HG02884 (cell line): ENCODE data around the gene DGKG.

ENCODE experiments used
- ATAC-seq: cut with Tn5 transposase; IDR thresholded peaks from one replicate; pipeline ENCODE4 v1.9.1; 2021; ENCODE audit warnings: mild to moderate bottlenecking, moderate library complexity; ENCODE audit not compliant: unreplicated experiment

Gene DGKG

DNA sequence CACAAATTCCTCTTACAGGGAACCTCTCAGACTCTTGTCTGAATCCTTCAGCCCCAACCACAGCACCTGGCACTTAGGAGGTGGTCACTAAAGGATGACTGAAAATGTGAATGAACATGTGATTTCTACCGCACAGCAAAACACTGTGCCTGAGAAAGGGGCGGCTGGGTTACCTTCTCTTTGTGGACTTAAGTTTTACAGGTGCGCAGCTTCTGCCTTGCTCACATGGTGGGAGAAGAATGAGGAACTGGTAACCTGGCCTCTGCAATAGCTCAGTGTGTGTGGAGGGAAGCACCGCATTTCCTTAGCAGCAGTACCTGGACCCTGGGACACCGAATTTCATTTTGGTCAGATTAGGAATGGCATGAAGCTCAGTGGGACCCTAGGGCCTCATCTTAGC is 243.3 kb downstream of the DGKG start:
- ATAC-seq = no peak

DNA sequence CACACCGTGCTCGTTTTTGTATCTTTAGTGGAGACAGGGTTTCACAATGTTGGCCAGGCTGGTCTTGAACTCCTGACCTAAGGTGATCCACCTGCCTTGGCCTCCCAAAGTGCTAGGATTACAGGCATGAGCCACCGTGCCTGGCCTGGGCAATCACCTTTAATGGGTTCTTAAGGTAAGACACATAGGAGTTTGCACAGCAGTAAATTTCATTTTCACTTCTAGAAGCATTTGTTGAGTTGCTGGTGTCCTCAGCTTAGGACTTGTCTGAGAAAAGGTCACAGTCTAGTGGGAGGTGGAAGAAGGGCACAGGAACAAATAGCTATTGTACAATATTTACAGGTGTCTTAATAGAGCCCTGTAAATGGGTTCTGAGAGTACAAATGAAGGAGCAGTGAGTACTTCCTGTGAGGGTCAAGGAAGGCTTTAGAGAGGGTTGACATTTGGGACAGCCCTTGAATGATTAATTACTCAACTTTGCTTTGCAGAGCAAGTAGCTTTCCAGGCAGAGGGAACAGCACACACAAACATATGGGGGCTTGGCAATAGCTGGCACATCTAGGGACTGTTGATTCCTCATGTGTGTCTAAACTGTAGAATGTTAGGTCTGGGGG is 244.4 kb downstream of the DGKG start:
- no peak for ATAC-seq

DNA sequence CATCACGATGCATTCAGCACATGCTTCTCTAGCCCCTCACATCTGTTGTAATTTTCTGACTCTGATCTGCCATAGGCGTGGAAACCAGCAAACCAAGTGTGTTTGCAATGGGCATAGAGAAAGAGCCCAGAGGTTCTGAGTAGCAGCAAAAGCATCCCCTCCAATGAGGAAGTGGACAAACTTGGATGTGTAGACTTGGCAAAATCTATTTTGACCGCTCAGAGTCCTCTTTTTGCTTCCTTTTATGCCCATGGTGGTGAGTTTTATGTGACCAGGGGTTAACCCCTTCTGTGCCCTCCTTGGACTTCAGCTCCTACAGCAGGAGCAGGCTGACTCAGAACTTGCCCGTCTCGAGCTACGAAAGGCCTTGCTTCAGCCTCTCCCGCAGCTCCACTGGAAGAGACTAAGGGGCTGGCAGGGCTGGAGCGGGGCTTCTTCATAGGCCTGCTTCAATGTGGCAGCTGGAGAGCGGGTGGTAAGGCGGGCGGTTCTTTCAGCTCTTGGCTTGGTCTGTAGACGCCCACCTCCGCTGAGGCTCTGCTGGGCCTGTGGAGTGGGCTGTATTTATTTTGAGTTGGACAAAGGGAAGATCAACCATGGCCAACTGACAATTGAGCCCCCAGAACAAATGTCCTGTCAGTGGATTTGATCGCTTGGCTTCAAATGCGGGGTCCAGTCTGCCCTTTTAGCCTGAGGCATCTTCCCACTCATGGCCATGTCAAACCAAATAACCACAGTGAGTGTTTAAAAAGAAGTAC is 246.6 kb downstream of the DGKG start:
- no peak for ATAC-seq

DNA sequence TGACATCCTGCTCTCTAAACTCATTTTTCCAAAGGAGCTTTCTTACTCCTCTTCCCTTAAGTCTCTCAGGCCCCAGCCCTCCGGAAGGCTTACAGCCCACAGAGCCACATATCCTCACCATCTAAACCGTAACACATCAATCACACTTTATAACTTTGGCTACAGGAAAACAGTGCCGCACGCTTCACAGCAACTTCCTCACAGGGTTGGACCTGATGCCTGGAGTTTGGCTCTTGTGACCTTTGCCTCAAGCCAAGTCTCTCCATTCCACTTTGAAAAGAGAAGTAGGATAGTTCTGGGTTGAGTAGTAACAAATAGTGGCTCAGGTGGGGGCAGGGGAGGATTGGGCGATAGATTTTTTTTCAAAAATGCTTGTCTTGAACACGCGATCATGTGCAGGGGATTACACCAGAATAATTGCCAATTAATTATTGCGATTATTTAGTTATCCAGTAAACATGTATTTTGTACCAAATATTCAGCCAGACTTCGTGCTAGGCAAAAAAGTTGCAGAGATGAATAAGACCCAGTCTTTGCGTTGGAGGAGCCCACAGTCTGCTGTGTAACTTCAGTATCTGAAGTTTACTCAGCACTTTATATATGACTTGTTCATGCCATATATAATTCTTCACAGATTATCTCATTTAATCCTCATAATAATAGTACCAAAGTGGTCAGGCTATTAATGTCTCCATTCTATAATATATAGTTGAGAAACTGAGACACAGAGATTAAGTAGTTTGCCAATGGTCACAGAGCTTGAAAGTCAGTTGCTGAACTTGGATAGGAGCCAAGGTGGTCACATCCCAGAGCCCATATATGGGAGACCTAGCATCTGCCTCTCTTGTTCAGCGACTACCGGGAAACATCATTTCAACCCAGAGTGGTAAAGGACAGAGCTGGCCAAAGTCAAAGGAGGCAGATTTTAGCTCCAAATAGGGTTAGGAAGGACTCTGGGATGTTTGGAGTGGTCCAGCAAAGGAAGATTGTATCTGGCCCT is 250.8 kb downstream of the DGKG start:
- no peak for ATAC-seq

DNA sequence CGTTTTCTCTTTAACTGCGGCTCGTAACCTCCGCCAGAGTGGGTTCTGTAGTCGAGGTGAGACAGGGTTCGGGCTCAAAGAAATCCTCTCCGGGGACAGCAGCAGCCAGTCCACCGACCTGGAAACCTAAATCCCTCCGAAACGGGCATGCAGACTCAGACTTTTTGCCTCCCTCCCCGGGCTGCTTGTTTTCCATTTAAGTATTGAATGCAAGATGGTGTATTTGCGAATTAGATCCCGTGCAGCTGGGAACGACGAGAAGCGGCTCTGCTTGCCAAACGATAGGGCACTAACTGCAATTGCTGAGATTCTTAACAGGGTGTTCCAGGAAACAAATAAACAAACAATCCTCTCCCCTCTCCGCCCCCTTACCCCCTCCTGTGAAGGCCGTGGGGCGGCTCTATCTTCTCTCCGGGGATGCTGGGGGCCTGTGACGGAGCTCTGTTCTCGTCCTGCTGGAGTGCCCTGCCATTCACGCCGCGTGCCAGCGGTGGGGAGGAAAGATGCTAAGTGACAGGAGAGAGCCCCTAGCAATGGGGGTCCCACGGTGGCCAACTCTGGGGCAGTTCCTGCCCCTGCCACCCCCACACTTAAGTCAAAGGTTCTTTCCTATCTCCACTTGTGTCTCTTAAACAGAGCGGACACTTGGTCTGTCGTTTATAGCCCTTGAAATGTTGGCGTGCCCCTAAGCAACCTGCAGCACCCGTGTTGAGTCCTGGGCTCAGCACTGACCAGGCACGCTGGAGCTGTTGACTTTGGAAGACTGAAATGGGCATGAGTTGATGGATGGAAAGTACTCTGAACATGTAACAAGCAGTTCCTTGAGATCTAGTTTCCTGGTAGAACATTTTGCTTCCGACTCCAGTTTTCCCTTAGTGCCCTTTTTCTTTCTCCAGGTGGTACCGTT is 251.9 kb downstream of the DGKG start:
- ATAC-seq = no peak

DNA sequence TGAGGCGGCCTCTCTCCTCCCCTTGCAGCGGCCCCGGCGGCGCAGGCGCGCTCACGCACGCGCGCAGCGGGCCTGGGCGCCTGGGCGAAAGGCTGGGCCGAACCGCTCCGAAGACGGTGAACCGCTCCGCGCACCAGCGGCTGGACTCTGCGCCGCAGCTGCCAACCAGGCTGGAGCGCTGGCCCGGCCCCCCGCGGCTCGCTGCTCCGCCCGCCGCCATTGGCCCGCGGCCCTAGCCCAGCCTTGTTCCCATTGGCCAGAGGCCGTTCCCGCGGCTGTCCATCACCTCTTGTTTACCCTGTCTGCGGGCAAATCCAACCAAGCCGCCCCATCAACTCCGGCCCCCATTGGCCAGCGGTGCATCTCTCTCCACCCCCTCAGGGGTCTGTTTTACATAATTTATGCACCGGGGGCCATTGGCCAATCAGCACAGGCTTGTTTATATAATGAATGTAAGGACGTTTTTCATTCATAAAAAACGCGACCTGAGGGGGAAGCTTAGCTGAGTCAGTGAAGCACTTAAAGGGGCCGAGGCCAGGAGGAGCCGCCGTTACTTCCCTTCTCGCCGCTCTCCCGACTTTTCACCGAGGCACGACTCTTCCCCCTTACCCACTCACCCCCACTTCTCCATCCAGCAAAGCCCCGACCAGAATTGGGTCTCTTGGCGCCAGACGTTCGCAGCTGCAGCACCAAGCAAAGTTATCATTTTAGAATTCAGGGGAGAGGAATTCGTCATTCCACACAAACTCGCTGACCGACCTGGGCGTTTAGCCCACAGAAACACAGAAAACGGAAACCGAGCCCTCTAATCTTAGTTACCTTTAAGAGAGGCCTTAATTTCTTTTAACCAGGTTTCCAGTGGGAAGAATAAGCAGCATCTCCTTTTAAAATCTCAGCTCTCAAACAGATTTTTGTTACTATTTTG is 252.8 kb downstream of the DGKG start, which contains the start of gene ETV5:
ETV5 (minus strand) TSS at position 149 of the 925 bp plus-strand sequence. CDS start 3,221 bp downstream, outside the sequence.
- ATAC-seq = peak; percentile 90

DNA sequence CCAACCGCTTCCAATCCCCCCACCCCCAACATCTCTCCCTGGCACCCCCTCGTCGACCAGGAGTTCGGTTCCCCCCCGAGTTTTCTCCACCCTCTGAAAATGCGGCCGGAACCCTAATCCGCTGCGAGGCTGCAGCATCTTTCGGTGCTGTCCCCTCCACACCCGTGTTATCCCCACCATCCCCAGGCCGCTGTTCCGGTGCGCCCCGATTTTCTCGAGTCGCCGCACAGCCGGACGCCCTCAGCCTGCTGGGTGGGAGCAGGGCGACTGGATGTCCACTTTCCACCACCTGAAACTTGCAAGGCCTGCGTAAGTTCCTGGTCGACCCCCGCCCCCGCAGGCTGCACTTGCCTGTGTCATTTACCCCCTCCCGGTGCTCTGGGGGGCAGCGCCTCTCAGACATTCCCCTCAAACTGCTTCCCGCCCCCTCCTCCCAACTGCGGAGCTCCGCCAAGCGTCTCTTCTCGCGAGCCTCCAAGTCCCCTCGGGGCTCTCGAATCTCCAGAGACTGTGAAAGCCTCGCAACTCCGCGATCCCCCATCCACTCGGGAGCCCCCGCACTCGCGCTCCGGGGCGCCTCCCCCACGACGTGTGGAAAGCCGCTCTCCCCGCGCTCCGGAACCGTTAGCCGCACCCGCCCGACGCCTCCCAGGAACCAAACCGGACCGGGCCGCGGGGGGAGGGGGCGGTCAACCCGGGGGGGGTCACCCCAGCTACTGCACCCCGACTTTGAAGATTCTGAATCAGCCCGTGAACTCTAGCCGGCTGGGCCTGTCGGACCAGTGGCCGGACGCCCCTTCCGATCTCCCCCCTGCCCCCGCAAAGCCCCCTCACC is 253.7 kb downstream of the DGKG start:
- ATAC-seq = no peak

DNA sequence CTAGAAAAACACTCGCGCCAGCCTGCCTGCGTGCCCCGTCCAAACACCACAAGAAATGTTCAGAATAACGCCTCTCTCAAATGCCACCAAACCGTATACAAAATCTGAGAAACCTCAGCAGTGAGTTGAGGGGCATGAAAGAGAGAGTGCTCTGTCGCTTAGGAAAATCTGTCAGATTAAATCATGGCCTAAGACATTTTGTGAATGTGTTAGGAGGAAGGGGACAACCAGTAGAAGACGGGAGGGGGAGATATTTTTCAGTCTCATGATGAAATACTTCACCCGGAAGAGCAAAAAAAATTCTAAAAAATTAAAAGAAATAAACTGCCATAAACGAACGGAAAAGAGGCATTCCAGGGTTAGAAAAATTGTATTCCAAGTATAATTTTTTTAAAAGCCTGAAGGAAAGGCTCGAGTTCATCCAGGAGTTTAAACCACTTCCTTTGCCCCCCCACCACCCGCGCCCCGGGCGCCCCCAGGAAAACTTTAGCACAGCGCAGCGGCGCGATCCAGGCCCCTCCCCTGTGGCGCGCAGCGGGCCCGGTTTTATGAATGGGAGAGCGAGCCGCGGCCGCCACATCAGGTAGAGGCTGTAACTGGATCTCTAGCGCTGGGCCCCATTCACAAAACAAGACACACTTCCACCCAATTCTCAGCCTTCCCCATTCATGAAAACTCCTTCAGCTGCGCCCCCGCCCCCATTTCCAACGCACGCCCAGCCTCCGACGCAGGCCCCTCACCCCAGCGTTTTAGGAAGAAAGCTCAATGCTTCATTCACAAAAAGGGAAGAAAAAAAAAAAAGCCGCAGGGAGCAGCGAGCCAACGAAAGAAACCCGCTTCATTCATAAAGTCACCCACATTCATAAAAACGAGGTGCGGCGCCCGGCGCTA is 254.6 kb downstream of the DGKG start:
- no peak for ATAC-seq

DNA sequence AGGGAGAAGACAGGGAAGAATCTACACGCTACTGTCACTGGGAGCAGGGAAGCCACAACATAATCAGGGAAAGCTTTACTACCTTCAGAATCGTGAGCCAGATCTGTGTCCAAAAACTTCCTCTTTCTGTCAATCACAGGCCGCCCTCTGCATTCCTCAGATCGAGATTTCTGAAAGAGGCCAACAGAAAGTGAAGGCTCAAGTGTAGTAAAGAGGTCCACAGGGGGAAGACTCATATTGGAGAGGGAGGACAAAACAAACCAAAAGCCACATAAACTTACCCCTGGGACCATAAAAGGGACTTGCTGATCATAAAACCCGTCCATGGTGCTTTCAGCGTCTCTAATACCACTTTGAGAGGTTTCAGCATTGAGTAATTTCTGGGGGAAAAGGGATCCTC is 256.5 kb downstream of the DGKG start:
- no peak for ATAC-seq

DNA sequence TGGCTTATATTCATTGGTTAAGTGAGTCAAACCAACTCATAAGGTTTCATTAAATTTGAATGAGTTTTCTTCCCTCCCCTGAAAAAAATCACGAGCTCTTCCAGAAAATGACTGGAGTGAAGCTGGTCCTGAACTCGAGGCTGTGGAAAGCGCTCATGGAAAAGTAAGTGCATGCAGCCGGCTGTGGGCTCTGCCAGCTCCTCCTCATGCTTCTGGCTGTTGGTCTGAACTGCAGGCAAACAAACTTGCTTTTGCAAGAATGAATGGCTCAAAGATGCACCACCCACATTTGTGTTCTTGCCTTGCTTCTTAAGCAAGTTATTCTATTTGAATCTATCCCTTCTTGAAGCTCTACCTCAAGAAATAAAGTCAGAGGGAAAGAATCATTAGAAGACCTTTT is 259.3 kb downstream of the DGKG start:
- no peak for ATAC-seq

DNA sequence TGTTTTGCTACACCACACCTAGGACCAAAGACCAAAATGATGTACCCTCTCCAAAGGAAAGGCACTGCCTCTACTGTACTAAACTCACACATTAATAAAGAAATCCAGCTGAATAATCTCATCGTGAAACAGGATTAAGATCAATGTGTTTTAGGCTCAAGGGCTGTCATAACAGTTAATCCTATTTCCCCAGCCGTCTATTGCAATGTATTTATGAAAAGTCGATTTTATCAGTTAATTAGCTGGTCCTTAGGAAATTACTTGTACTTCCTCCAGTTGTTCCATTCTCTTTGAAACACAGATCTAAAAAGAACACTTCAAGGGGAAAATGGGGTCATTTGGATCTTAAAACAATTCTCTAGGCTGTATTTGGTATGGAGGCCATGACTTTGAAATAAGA is 261.6 kb downstream of the DGKG start:
- ATAC-seq = no peak

DNA sequence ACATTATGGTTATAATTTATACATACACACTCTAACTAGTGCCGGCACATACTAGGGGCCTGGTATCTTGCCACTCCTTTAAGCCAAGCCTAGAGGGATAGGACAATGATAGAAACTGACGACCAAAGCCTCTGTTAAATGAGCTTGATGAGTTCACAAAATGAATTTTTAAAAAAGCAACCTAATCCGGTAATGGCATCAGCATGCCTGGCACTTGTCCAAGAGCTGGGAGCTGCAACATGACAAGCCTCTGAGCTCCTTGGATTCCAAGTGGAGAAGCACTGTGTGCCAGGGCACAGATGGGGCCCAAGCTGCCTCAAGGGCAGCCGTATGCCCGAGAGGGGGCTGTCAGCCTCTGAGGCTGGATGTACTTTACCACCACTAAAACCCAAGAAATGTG is 262.9 kb downstream of the DGKG start:
- no peak for ATAC-seq

DNA sequence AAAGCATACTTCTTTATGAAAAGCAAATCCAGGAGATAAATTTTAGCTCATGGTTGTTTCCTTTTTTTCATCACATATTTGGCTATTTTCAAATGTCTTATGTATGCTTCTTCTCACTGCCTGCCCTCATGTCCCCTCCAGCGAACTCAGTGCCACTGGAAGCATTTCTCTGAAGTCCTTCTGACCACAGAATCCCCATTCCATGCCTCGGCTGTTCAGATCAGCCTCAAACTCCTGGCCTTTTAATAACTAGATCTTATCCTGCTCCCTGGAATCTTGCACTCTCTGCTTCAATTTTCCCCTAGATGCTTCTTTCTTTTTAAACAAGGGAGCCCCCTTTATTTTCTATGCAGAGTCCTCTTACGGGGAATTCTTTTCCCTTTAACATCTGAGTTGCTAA is 263.3 kb downstream of the DGKG start:
- no peak for ATAC-seq

DNA sequence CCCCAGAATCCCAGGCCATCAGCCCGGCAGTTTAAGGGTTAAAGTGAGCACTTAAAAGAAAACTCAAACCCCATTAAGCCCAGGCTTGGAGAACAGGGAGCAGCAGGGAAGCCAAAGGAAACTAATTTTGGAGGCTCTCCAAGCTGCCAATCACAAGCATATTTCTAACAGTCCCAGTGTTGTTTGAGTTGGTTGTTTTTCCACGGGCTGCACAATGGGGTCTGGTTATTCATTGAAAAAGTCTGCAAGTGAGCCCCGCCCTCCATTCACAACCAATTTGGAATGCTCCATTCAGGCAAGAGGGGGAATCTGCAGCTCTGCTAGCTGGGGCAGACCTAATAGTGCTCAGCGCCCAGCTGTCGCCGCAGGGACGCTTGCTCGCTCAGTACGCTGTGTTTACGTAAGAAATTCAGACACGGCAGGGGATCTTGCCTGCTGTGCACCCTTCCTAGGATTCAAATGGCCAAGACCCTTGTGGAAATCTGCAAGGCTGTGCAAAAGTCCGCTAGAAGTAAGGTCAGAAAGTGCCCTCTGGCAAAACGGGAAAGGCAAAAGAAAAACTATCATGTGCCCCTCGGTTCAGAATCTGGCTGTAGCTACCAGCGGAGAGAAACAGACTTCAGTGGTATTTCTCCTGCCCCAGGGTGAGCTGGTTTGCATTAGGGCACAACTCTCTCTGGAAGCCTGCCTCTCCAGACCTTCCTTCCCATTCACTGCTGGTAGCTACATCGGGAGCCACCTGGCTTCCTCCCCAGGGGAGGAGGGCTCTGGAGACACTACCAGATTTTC is 264.2 kb downstream of the DGKG start:
- ATAC-seq = no peak

DNA sequence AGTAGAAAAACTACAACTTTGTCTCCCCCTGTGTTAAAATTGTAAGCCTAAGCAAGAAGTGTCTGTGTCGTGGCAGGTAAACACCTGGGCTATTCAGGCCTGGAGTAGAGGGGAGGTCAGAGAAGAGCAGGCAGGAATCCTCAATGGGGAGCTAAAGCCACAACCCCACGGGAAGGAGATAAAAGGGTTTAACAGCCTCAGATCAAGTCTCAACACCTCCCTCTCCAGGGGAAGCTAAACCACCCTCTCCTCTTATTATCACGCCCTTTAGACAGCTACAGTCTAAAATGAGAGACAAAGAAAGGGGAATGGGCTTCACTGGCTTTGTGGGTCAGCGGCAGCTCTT is 264.7 kb downstream of the DGKG start:
- ATAC-seq = no peak
